NCI-H524 (cell line): Measurements from ENCODE around the gene RCC1.
A peak's percentile ranks its signal among the peaks of the same experiment; 100 is the strongest.
"Not testable (repeated sequence)": the region's sequence is repeated elsewhere in the genome, so short reads cannot be mapped to it uniquely, and the experiment has no call there.

Experiments used
- DNase-seq, 2 experiments: peaks; one replicate each; lab custom pipeline; 2025; lab: John Stamatoyannopoulos, UW

RCC1 gene

DNA sequence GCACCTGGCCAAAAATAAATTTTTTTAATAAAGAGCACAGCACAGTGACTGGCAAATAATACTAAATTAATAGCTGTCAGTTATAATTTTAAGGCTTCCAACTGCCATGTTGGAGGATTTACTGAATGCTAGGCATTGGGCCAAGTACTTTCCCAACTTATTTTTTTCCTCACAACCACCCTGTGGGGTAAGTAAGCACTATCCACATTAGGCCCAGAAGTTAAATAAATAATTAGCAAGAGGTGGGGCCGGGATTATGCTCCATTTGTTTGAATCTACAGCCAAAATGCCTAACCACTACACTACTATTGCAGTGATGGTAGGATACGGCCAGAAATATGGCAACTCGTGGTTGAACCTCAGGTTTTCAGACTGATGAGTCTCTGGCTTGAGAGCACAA lies 42.5 kb downstream of the RCC1 start:
- no peak for DNase-seq

DNA sequence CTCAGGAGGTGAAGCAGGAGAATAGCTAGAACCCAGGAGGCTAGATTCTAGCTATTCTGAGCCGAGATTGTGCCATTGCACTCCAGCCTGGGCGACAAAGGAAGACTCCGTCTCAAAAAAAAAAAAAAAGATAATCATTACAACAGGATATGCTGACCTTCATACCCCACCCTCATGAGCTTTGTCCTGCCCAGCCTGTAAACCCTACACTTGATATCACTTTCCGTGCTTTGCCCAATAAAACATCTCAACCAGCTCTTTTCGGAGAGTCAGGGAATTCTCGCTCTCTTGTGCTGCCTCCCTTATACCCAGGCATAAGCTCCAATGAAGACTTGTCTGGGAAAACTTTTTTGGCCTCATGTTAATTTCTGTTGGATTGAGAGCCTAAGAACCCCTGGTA lies 45.5 kb downstream of the RCC1 start:
- DNase-seq = no peak

DNA sequence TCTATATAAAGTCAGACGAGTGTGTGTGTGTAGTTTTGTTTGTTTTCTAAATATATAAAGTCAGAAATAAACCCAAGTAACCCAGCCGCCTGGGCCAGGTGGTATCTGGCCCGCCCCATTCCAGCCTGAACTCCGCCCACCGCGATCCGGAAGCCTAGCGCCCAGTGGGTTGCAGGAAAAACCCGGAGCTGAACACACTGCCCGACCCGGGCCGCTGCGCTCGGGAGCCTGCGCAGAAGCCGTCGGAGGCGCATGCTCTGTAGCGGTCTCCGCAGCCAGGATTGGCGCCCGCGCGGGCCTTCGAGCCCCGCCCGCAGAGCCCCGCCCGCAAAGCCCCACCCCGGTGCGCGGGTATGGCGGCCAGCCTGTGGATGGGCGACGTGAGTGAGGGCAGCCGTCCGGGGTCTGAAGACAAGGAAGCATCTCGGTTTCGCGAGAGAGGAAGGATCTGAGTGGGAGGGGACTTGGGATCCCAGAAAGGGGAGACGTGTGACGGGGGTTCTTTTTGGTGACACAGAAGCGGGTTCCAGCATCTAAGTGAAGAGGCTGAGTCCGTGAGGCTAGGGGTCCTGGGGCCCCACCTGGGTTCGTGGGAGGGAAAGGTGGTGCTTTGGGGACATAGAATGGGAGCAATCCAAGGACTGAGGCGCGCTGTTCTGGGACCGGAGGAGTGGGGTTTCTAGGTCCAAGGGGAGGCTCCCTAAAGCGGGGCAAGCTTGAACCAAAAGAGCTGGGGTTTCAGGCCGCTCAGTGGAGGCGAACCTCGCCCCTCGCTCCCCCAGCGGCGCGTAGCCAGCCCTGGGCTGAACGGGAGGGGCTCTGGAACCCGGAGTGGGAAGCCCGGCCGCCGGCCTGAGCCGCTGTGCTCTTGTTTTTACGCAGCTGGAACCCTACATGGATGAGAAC lies 47.2 kb downstream of the RCC1 start, which contains the start of gene TRNAU1AP:
Gene TRNAU1AP (plus strand): TSS at position 328 of the 906 bp plus-strand sequence. CDS start 26 bp downstream, at position 354.
- DNase-seq = peak; percentile 85 to 94

DNA sequence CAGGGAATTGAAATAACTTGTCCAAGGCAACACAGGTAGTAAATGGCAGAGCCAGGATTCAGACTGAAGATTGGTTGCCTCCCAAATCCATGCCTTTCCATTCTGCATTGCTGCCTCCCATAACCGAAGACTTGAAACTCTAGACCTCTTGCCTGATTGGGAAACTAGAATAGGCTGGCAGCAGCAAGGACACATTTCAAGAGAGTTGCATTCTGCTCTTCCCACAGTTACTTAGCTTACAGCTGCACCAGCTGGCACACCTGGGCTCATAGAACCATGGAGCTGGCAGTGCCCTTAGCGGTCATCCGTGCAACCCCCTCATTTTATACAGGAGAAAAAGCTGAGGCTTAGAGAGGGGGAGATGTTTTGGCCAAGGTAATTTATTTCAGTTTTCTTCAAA lies 55.0 kb downstream of the RCC1 start:
- DNase-seq = no peak

DNA sequence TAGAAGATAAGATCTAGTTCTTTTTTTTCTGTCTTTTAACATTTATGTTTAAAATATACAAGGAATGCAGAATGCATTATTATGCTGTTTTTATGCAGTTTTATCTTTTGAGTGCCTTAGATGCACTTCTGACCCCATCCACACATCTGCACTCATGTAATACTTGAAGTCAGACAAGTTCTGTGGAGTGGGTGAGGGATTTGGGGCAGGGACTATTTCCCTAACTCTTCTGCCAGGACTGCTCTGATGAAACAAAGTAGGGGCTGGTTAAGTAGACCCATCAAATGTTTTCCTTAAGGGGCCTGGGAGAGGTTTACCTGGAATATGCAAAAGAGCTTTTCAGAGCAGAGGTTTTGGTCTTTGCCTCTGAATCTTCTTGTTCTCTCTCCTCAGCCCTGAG lies 58.5 kb downstream of the RCC1 start:
- no peak for DNase-seq

DNA sequence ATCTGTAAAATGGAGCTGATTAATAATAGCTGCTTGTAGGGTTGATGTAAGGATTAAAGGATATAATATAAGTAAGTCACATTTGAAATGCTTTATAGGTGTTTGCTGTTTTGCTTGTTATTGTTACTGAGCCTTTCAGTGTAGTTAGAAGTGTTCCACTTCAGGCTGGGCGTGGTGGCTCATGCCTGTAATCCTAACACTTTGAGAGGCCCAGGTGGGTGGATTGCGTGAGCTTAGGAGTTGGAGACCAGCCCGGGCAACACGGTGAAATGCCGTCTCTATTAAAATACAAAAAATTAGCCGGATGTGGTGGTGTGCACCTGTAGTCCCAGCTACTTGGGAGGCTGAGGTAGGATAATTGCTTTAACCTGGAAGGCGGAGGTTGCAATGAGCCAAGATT lies 59.2 kb downstream of the RCC1 start:
- no peak for DNase-seq

DNA sequence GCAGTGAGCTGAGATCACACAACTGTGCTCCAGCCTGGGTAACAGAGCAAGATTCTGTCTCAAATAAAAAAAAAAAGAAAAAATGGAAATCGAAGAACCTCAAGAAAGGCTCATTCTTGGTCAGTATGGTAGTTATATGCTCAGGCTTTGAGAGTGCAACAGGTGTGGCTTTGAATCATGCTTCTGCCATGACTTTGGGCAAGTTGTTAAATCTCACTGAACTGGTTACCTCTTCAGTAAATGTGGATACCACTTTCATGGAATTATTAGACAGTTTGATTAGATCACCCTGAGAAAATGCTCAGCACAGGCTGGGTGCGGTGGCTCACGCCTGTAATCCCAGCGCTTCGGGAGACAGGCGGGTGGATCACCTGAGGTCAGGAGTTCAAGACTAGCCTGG lies 59.9 kb downstream of the RCC1 start:
- no peak for DNase-seq

DNA sequence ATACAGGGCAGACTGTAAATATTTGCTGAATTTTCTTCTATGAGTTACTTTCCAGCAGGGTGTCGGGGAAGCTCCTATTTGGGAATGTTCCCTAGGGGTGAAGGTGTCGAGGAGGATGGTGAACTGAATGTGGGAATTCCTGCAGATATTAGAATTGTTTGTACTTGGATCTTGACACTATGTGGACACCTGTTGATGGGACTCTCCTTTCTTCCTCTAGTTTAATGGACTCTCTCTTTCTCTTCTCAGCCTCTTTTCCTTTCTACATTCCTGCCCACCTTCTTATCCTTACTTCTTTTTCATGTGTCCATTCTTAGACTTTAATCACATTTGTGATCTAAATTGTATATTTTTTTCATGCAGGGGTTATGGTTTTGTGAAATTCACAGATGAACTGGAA lies 61.1 kb downstream of the RCC1 start:
- no peak for DNase-seq

DNA sequence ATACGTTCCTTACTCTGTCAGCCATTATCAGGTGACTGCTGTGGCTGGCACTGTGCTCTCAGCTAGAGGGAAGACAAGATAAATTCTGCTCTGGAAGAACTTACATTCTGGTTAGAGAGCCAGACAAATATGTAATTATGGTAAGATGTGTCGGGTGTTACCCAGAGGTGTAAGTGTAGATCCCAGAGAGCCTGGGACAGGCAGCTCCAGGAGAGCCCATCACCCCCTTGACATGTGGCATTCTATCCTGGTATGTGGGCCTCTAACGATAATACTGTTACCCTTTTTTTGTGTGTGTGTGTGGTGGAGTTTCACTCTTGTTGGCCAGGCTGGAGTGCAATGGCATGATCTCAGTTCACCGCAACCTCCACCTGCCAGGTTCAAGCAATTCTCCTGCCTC lies 66.1 kb downstream of the RCC1 start:
- DNase-seq = no peak

DNA sequence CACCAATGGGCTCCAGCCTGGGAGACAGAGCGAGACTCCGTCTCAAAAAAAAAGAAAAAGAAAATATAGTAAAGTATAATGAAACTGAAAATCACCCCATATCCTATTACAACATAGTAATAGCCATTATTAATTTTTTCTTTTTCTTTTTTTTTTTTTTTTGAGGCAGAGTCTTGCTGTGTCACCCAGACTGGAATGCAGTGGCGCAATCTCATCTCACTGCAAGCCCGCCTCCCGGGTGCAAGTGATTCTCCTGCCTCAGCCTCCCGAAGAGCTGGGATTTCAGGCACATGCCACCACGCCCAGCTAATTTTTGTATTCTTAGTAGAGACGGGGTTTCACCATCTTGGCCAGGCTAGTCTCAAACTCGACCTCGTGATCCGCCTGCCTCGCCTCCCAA lies 67.0 kb downstream of the RCC1 start:
- DNase-seq = not testable (repeated sequence)

DNA sequence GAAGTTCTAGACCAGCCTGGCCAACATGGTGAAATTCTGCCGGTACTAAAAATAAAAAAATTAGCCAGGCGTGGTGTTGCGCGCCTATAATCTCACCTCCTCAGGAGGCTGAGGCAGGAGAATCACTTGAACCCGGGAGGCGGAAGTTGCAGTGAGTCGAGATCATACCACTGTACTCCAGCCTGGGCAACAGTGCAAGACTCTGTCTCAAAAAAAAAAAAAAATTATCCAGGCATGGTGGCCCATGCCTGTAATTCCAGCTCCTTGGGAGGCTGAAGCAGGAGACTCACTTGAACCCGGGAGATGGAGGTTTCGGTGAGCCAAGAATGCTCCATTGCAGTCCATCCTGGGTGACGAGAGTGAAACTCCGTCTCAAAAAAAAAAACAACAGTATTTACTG lies 67.7 kb downstream of the RCC1 start:
- DNase-seq = no peak

DNA sequence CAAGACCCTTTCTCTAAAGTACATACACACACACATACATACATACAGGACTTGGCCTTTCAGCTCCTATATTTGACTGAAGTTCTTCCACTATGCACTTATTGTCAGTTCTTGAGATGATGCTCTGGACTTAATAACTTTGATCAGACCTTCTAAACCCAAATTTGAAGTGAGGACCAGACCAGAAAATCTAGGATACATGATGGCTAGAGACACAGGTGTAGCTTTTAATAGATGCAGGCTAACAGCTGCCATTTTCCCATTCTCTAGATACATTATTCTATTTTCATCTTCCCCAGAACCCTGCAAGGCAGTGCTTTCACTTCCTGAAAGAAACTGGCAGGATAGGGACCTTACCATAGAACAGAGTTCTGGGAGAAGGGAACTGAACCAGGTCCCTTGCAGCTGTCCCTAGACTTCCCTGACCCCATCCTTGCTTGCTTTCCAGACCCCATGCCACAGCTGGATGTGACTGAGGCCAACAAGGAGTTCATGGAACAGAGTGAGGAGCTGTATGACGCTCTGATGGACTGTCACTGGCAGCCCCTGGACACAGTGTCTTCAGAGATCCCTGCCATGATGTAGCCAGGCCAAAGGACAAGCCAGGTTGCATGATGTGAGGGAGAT lies 71.3 kb downstream of the RCC1 start:
- DNase-seq = no peak

DNA sequence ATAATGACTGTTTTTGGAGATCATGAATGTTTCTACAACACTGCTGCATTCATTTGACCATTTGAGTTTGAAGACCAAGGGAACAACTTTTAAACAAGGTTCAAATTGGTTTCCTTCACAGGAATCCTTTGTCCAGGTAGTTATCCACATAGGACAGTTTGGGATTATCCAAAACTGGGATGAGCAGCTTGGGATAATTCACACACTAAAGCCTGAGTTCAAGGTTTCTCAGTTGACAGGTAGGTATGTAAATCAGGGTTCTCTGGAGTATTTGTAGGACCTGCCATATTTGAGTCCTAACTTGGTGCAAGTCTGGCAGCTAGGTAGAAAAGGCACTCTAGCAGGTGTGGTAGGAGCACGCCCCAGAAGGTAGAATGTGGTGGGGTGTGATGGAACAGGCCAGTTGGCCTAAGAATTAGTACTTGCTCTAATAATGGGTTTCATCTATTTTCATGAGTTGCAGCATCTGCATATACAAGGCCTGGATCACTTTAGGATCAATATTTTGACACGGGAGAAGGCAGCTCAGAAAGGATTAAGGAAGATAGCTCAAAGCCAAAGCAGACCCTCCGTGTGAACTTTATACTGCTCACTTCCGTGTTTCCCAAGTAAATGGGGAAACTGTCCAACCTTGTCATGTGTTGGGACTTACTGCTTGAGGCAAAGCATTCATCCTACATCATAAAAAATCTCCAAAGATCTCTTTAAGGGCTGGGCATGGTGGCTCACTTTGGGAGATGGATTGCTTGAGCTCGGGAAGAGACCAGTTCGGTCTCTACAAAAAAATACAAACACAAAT lies 72.1 kb downstream of the RCC1 start:
- DNase-seq = no peak

DNA sequence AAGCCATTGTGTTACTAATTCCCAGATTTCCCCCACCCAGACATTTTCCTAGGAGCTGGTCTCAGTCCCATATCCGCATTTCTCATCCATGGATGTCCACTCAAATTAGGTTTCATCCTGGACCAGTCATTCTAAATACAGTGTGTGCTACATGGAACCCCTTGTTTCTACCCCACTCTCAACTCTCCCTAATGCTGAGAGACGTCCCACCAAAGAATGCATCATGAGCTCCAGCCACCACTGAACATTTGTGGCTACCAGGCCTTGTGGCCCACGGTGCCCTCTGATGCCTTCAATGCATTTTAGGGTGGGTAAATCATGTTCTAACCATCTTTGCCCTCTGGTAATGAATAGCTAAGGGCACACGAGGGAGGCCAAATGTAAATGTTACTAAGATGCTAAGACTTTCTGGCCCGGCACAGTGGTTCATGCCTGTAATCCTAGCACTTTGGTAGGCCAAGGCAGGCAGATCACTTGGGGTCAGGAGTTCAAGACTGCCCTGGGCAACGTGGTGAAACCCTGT lies 72.9 kb downstream of the RCC1 start:
- DNase-seq = no peak

DNA sequence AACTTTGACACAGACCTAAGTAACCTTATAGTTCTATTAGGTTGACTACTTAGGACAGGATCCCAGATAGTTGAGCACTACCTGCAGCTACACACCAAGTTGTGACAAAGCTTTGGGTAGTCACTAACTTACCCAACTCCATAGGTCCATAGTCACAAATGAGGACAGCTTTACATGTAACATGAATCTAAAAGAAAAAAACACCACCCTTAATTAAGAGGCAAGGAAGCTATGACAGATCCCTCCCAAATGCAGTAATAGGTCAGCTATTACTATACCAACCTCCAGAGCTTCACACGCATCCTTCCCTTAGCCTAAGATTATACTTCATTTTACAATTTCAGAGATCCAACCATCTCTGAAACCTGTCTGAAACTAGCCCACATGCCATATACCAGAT lies 73.6 kb downstream of the RCC1 start:
- no peak for DNase-seq

DNA sequence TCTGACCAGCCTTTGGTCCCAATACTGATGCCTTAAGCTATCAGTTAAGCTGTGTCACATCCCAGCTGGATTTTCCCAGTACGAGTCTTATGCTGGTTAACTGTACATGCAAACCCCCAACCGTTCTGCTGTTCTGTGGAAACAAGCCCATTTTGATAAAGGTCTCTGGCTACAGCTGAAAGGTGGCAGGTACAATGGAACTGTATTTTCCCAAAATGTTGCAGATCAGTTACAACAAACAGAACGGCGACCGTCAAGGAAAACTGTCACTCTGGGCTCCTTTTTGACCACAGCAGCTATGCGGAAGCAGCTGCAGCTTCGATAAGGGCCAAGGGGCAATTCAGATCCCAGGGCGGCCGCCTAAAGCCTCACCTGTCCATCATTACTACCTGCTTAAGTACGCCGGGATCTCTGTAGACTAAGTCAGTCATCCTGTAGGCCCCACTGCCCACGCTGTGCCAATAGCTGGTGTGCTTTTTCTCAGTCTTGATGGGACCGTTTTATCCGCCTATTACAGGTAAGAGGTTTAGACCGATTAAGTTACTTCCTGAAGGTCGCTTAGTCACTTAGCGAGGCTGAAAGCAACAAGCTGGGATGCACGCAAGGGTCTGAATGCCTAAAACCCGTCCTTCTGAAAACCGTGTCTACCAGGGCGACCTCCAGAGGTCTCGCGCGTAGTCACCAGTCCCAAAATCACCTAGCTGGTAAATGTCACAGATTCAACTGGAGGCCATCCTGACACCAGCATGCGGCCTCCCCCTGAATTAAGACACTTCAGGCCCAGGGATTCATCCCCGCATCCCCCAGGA lies 75.1 kb downstream of the RCC1 start:
- DNase-seq = peak; percentile 21 to 74

DNA sequence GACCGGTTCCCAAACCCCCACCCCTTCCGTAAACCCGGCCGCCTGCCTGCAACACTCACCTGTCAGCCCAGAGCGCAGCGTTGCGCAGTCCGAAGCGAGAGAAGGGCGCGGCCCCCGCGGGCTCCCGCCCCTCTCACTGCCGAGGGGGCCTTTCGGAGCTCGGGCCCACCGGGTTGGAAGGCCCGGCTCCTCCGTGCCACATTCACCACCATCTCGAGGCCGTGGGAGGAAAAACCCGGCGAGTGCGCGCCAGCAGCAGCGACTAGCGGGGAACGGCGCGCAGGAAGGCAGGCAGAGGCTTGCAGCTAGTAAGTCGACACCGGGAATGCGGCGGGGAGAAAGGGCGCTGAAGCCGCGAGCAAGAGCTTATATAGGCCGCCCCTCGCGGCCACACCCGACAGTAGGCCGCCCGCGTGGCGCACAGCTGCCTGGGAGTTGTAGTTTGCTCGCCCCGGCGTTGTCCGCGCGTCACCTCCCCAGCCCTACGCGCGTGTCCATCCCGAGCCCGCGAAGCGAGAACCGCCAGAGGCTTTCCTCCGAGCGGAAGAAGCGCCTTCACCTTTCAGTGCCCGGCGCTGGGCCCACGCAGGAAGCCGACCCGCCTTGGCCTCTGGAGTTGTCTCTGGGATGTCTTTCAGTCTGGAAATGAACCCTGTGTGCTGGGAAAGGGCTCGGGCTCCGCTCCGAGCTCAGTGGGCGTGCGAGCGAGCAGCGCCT lies 75.8 kb downstream of the RCC1 start:
- DNase-seq = peak; percentile 79 to 95

DNA sequence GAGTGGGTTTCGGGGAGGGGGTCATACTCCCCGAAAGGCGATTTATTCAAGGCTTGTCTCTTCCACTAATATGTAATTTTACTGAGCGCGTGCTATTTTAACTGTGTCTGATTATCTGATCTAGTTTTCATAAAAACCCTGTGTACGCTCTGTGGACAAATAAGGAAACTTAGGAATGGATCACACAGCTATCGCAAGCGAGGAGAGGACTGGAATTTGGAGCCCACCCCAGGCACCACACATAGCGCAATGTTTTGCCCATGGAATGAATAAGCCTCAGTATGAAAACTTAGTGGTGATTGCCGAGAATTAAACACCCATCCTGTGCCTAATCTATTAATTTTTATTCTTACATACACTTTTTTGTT lies 76.4 kb downstream of the RCC1 start:
- no peak for DNase-seq

DNA sequence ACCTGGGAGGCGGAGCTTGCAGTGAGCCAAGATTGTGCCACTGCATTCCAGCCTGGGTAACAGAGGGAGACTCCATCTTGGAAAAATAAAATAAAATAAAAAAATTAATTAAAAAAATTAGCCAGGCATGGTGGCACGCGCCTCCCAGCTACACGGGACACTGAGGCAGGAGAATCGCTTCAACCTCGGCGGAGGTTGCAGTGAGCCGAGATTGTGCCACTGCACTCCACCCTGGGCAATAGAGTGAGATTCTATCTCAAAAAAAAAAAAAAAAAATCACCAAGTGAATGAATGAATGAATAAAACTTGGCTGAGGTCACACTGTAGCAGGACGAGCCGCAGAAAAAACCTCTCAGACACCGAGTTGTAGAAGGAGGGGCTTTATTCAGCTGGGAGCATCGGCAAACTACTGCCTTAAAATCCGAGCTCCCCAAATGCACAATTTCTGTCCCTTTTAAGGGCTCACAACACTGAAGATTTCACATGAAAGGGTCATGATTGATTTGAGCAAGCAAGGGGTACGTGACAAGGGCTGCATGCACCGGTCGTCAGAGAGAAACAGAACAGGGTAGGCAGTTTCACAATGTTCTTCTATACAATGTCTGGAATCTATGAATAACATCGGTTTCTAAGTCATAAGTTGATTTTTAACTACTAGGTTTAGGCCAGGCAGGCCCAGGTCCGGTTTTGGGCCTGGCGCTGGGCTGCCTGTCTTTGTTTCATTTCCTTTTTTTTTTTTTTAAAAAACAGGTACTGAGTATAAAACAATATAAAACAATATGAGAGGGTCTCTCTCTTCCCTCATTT lies 80.9 kb downstream of the RCC1 start:
- not testable (repeated sequence) for DNase-seq
